Panc1 (cell line): ENCODE results near the gene GMEB2. TPM values are rescaled to one million over a fixed set of nuclear protein-coding genes. Genes with fewer than 3 reads are reported as not detected.

ENCODE experiments used
- ATAC-seq: fragments of 200-7000 bp; cut with Tn5 transposase; 2 replicates; pipeline ENCODE4 v1.9.1; 2020; ENCODE audit warnings: mild to moderate bottlenecking, moderate library complexity
- BruUV-seq: library from RNA; stranded (reverse); fragments of 400-500 nt; replicated peaks from 2 replicates; lab custom pipeline; 2021; lab: Mats Ljungman, UMichigan
- CTCF ChIA-PET: fragments of 300-600 bp; sonication (Branson Sonifier 250); formaldehyde crosslinking; loops from one replicate; lab custom pipeline; 2022; ENCODE audit warnings: antibody characterized with exemption; lab: Charles Lee
- POLR2A ChIA-PET: fragments of 300-600 bp; sonication (Branson Sonifier 250); formaldehyde crosslinking; loops from one replicate; lab custom pipeline; 2022; ENCODE audit warnings: antibody characterized with exemption; lab: Charles Lee
- DNase-seq: peaks from one replicate; pipeline ENCODE4 v3.0.0-alpha.2; 2010; ENCODE audit warnings: low read depth, low spot score
- H3K27ac ChIP-seq: 2 replicates; pipeline ENCODE4 v1.5.1; 2011; ENCODE audit warnings: mild to moderate bottlenecking, low read length, inconsistent platforms
- H3K27me3 ChIP-seq: fragments of 200-500 bp; sonication (Bioruptor generic); 2 replicates; pipeline ENCODE4 v1.6.0; 2014; ENCODE audit warnings: low read length, inconsistent platforms; ENCODE audit not compliant: control insufficient read depth, insufficient read depth
- H3K36me3 ChIP-seq: fragments of 200-500 bp; sonication (Bioruptor generic); 2 replicates; pipeline ENCODE4 v1.5.1; 2014; ENCODE audit warnings: inconsistent platforms, mild to moderate bottlenecking, low read length, moderate library complexity; ENCODE audit not compliant: control insufficient read depth, insufficient read depth
- H3K4me1 ChIP-seq: 2 replicates; pipeline ENCODE4 v1.5.1; 2011; ENCODE audit warnings: inconsistent platforms, mild to moderate bottlenecking, low read length, moderate library complexity; ENCODE audit not compliant: control insufficient read depth, insufficient read depth
- H3K4me3 ChIP-seq, 2 experiments: 2 replicates each; pipeline ENCODE4 v1.5.1; 2011 to 2012; ENCODE audit warnings: low read depth in 2 of 2, low read length in 2 of 2, mild to moderate bottlenecking in 2 of 2, inconsistent platforms in 1 of 2, moderate library complexity in 1 of 2
- H3K9me3 ChIP-seq: fragments of 200-500 bp; sonication (Bioruptor generic); 2 replicates; pipeline ENCODE4 v1.5.1; 2014; ENCODE audit warnings: low read depth, mild to moderate bottlenecking, inconsistent platforms, low read length, moderate library complexity; ENCODE audit not compliant: control insufficient read depth, insufficient read depth
- POLR2AphosphoS5 ChIP-seq: IDR thresholded peaks from 2 replicates; pipeline ENCODE4 v1.6.1; 2012; ENCODE audit warnings: mild to moderate bottlenecking, low read depth, low read length, moderate library complexity
- SIN3A ChIP-seq: IDR thresholded peaks from 2 replicates; pipeline ENCODE4 v1.6.1; 2012; ENCODE audit warnings: low read depth, mild to moderate bottlenecking, low read length, moderate library complexity, borderline replicate concordance; ENCODE audit not compliant: insufficient read depth
- TCF7L2 ChIP-seq: IDR thresholded peaks from 2 replicates; pipeline ENCODE4 v1.6.1; 2011; ENCODE audit warnings: mild to moderate bottlenecking, low read depth, low read length, inconsistent platforms
- in situ Hi-C: cut with HindIII; loops from 2 replicates; pipeline ENCODE4 v1.10.0; 2016; ENCODE audit warnings: low sequenced_read_pairs, low pct_unique_long_range_greater_than_20kb
- intact Hi-C: fragments of 100-400 bp; cut with micrococcal nuclease; formaldehyde crosslinking; loops from one replicate; pipeline ENCODE4 v1.10.0; 2022; ENCODE audit not compliant: unreplicated experiment
- total RNA-seq: library from RNA; stranded (reverse); gene quantifications from one replicate; pipeline ENCODE4 v1.2.1, GENCODE V29; 2021; ENCODE audit not compliant: unreplicated experiment
- TF ChIP-seq, protein P1 (sequence below): fragments of 450-650 bp; IDR thresholded peaks from 2 replicates; pipeline ENCODE4 v1.5.1; 2017; ENCODE audit warnings: mild to moderate bottlenecking
- TF ChIP-seq, protein P2 (sequence below), 2 experiments: IDR thresholded peaks; 2 replicates each; pipeline ENCODE4 v1.6.1; 2011 to 2012; ENCODE audit warnings: low read depth in 2 of 2, control low read depth in 1 of 2, low read length in 1 of 2, mild to moderate bottlenecking in 1 of 2, moderate library complexity in 1 of 2; ENCODE audit not compliant: insufficient read depth in 1 of 2

Gene GMEB2
- total RNA-seq, 1 experiment from 2014 or later = 13.1 TPM

DNA sequence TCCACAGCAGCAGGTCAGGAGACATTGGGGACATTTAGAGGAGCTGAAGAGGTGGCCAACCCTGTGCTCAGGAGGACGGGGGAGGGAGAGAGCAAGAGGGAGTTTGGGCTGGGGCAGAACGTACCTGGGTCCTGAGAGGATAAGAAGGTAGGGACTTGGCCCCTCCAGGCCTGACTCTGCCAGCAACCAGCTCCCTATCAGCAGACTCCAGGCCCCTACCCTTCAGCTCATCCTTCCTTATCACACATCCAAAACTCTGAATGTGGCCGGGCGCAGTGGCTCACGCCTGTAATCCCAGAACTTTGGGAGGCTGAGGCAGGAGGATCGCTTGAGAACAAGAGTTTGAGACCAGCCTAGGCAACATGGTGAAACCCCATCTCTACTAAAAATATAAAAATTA lies 21.3 kb upstream of the GMEB2 start:
- Histone ChIP-seq H3K36me3 (no peaks in the 10 kb centered on the region), H3K4me3 (no peak overlapping the region), H3K4me1 (peaks cover 2% of the 10 kb centered on the region; the same call in 1 of the 2 replicates), H3K9me3 (no peaks in the 10 kb centered on the region), H3K27ac (no peak overlapping the region), H3K27me3 (no peaks in the 10 kb centered on the region)
- BruUV-seq = no TSS peak
- ATAC-seq (no peak), DNase-seq (no peak)
- intact Hi-C loops = no loop called here
- POLR2A ChIA-PET = interaction anchor here (0.7 kb wide), 1 partner anchor 48 kb away, joined by 5 read pairs; the partner anchor contains the start of gene TNFRSF6B
- in situ Hi-C loops = no loop called here
- TF ChIP-seq TCF7L2 (no peak), POLR2AphosphoS5 (no peak), SIN3A (no peak)
- TF ChIP-seq, protein P1, sequence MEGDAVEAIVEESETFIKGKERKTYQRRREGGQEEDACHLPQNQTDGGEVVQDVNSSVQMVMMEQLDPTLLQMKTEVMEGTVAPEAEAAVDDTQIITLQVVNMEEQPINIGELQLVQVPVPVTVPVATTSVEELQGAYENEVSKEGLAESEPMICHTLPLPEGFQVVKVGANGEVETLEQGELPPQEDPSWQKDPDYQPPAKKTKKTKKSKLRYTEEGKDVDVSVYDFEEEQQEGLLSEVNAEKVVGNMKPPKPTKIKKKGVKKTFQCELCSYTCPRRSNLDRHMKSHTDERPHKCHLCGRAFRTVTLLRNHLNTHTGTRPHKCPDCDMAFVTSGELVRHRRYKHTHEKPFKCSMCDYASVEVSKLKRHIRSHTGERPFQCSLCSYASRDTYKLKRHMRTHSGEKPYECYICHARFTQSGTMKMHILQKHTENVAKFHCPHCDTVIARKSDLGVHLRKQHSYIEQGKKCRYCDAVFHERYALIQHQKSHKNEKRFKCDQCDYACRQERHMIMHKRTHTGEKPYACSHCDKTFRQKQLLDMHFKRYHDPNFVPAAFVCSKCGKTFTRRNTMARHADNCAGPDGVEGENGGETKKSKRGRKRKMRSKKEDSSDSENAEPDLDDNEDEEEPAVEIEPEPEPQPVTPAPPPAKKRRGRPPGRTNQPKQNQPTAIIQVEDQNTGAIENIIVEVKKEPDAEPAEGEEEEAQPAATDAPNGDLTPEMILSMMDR = no peak
- TF ChIP-seq, protein P2, sequence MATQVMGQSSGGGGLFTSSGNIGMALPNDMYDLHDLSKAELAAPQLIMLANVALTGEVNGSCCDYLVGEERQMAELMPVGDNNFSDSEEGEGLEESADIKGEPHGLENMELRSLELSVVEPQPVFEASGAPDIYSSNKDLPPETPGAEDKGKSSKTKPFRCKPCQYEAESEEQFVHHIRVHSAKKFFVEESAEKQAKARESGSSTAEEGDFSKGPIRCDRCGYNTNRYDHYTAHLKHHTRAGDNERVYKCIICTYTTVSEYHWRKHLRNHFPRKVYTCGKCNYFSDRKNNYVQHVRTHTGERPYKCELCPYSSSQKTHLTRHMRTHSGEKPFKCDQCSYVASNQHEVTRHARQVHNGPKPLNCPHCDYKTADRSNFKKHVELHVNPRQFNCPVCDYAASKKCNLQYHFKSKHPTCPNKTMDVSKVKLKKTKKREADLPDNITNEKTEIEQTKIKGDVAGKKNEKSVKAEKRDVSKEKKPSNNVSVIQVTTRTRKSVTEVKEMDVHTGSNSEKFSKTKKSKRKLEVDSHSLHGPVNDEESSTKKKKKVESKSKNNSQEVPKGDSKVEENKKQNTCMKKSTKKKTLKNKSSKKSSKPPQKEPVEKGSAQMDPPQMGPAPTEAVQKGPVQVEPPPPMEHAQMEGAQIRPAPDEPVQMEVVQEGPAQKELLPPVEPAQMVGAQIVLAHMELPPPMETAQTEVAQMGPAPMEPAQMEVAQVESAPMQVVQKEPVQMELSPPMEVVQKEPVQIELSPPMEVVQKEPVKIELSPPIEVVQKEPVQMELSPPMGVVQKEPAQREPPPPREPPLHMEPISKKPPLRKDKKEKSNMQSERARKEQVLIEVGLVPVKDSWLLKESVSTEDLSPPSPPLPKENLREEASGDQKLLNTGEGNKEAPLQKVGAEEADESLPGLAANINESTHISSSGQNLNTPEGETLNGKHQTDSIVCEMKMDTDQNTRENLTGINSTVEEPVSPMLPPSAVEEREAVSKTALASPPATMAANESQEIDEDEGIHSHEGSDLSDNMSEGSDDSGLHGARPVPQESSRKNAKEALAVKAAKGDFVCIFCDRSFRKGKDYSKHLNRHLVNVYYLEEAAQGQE (IDR thresholded peaks at IDR 0.05; ENCODE audit: insufficient read depth in 1 of 2, low read depth in 2 of 2, low read length in 1 of 2) = no peak
- CTCF ChIA-PET = no interaction called here

DNA sequence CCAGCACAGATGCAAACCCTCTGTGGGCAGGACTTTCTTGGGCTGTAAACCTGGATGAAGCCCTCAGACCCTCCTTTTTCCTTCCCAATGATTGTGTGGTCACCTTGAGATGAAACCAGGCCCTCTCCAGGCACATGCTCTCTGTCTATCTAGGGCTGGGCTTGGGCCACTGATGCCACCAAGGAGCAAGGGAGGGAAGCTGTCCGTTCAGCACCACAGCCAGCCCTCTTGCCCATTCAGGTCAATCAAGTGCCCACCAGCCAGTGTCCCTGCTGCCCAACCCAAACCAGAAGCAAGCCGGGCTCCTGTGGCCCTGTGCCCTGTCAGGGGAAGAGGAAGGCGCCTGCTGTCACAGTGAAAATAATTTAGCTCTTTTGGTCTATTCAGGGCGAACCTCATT lies 18.3 kb upstream of the GMEB2 start:
- Histone ChIP-seq H3K36me3 (no peaks in the 10 kb centered on the region), H3K27ac (no peak overlapping the region), H3K4me3 (no peak overlapping the region), H3K9me3 (no peaks in the 10 kb centered on the region), H3K27me3 (no peaks in the 10 kb centered on the region), H3K4me1 (peaks cover 6% of the 10 kb centered on the region)
- no peak for ATAC-seq
- ChIA-PET CTCF (no interaction called here), POLR2A (no interaction called here)
- no TSS peak for BruUV-seq
- intact Hi-C loops (no loop called here), in situ Hi-C loops (no loop called here)
- TF ChIP-seq, protein P2 (IDR thresholded peaks at IDR 0.05; ENCODE audit: insufficient read depth in 1 of 2, low read depth in 2 of 2, low read length in 1 of 2) = peak in 1 of 2 experiments; percentile 88; a peak in 3 of 4 replicates
- no peak for TF ChIP-seq SIN3A
- DNase-seq = no peak
